Astrocyte of the cerebellum (primary cell): ENCODE data around the gene TUFM.
A peak's percentile ranks its signal among the peaks of the same experiment; 100 is the strongest.
"Not testable (repeated sequence)": the region's sequence is repeated elsewhere in the genome, so short reads cannot be mapped to it uniquely, and the experiment has no call there.

Experiments used
- DNase-seq: peaks from one replicate; pipeline ENCODE4 v3.0.0-alpha.2; 2011; ENCODE audit warnings: low read depth
- H3K4me3 ChIP-seq: 2 replicates; pipeline ENCODE4 v1.5.1; 2011; ENCODE audit warnings: mild to moderate bottlenecking, low read depth, low read length, moderate library complexity
- in situ Hi-C: cut with HindIII; loops from 2 replicates; pipeline ENCODE4 v1.10.0; 2017; ENCODE audit warnings: low sequenced_read_pairs
- TF ChIP-seq, protein P1 (sequence below): IDR thresholded peaks from 2 replicates; pipeline ENCODE4 v1.5.1; 2012; ENCODE audit warnings: low read length, low read depth, moderate library complexity, mild to moderate bottlenecking; ENCODE audit errors: missing control alignments

Gene TUFM

DNA sequence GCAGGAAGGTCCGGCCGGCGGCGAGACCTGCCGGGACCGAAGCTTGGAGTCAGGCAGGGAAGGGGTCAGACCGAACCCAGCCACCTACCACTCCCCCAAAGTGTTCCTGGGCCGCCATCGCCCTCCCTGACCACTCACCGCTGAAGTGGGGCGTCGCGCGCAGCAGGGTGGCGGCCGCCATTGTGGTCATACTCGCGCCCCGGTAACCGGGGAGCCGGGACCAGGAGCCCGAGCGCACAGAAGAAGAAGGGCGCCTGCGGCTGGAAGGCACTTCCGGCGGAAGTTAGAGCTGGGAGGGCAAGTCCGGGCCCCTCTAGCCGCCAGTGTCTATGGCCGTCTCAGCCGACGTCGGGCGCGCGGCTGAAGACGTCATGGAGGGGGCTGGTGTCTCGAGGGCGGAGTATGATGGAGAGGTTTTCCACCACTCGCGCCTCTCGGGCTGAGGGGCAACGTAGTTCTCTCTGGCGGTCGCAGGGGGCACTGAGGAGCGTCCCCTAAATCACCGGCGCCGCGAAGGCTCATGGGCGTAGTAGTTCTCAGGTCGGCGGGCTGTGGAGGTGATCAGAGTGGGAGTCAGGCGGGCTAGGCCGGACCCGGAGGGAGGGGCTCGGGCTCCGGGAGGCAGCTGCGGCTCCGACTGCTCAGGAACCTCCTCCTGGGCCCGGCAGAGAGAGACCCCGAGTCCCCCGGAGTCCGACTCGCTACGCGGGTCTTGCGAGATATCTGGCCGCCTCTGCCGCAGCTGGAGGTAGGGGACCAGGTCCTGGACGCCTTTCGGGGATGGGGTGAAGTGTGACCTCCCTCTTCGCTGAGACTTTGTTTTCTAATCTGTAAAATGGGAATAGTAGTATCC lies at the start of gene TUFM:
Gene TUFM (minus strand): TSS at position 269 of the 853 bp plus-strand sequence. CDS start 79 bp downstream, at position 190.
- peak within 1 kb of the TSS; percentile 76 for H3K4me3 ChIP-seq
- in situ Hi-C loops: no loop called here
- TF ChIP-seq, protein P1, sequence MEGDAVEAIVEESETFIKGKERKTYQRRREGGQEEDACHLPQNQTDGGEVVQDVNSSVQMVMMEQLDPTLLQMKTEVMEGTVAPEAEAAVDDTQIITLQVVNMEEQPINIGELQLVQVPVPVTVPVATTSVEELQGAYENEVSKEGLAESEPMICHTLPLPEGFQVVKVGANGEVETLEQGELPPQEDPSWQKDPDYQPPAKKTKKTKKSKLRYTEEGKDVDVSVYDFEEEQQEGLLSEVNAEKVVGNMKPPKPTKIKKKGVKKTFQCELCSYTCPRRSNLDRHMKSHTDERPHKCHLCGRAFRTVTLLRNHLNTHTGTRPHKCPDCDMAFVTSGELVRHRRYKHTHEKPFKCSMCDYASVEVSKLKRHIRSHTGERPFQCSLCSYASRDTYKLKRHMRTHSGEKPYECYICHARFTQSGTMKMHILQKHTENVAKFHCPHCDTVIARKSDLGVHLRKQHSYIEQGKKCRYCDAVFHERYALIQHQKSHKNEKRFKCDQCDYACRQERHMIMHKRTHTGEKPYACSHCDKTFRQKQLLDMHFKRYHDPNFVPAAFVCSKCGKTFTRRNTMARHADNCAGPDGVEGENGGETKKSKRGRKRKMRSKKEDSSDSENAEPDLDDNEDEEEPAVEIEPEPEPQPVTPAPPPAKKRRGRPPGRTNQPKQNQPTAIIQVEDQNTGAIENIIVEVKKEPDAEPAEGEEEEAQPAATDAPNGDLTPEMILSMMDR: peak; percentile 75
- DNase-seq: peak; percentile 97

DNA sequence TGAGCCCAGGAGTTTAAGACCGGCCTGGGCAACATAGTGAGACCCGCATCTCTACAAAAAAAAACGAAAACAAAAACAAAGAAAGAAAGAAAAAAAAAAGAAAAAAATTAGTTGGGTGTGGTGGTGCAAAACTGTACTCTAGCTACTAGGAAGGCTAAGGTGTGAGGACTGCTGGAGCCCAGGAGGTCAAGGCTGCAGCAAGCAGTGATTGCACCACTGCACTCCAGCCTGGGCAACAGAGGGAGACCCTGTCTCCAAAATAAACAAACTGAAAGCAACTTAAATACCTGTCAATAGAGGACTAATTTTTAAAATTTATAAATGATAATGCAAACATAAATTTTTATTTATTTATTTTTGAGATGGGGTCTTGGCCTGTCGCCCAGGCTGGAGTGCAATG lies 49.5 kb upstream of the TUFM start:
- H3K4me3 ChIP-seq: no peak overlapping the region
- no peak for DNase-seq
- TF ChIP-seq, protein P1: no peak
- in situ Hi-C loops: no loop called here

DNA sequence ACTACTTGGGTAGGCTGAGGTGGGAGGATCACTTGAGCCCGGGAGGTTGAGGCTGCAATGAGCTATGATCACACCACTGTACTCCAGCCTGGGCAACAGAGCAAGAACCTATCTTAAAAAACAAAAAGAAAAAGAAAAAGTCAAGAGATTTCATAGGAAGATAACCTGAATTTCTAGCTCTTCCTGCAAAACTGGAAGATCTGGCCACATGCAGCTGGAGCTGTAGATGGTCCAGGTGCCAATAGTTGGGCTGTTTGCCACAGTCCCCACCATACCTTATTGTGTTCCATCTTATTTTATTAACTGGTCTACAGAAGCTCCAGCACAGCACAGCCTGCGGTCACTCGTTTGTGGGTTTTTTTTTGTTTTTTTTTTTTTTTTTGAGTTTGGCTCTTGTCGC lies 47.1 kb upstream of the TUFM start:
- no peak for DNase-seq
- TF ChIP-seq, protein P1: no peak
- in situ Hi-C loops: no loop called here
- no peak overlapping the region for H3K4me3 ChIP-seq

DNA sequence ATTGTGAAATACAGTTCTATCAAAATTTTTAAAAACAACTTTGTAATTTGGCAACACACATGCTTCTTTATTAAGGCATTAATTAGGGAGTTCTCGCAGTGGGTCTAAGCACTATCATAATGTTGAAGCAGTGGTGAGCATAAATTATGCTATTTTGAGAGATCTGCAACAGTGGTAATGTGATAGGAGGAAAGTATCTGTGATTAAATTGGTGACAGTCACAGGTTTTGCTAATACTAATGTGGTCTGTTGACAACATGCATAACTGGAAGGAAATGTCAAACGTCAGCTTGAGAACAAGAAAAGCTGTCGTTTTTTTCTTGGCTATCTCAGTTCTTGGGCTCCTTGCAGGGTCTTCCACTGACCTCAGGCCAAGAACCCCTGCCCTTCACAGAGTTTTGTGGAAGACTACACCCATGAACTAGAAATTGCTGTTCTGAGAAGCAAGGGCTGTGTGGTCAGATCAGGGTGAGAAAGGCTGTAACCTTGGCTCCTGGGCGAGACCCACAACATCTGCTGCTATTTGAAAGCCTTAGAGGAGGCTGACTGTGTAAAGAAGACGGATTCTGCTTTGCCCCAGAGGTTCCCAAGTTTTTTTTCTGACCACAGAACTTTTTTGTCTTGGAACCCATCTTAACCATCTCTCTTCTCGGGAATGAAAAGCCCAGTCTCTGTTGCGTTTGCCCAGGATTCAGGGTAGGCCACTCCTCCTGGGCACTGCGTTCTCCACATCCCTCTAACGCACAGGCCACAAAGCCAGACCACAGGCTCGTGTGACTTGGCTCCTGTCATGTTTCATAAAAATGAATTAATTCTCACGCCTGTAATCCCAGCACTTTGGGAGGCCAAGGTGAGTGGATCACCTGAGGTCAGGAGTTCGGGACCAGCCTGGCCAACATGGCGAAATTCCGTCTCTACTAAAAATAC lies 46.1 kb upstream of the TUFM start:
- H3K4me3 ChIP-seq: no peak overlapping the region
- TF ChIP-seq, protein P1: no peak
- no peak for DNase-seq
- in situ Hi-C loops: no loop called here

DNA sequence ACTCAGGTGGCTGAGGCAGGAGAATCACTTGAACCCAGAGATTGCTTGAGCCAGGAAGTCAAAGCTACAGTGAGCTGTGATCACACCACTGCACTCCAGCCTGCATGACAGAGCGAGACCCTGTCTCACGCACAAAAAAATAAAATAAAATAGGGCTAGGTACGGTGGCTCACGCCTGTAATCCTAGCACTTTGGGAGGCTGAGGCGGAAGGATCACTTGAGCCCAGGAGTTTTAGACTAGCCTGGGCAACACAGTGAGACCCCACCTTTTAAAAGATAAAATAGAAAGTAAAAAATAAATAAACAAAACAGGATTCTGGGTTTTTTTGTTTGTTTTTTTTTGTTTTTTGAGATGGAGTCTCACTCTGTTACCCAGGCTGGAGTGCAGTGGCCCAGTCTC lies 44.2 kb upstream of the TUFM start:
- DNase-seq, H3K4me3 ChIP-seq, in situ Hi-C loops: not testable (repeated sequence)

DNA sequence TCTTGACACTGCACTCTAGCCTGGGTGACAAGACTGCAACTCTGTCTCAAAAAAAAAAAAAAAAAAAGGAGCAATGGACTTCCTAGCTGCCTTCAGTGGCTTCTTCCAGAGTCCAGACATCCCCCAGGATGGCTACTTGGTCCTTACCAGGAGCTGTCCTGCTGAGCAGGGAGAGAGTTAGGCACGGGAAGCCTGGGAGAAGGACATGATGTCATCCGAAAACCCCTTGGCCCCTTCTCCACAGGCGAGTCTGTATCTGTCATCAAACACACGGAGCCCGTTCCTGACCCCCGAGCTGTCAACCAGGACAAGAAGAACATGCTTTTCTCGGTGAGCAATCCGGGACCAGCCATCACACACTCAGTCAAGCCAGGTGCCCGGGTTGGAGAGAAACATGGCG lies 40.8 kb upstream of the TUFM start:
- H3K4me3 ChIP-seq: no peak overlapping the region
- DNase-seq: no peak
- in situ Hi-C loops: no loop called here
- TF ChIP-seq, protein P1: no peak
